Activated CD4-positive, alpha-beta T cell treated with anti-CD3 and anti-CD28 coated beads, Interleukin-2, amount 50 U/mL, for 24 hours (primary cell): ENCODE results near the gene TBL1XR1.
"Not testable (repeated sequence)": the region's sequence is repeated elsewhere in the genome, so short reads cannot be mapped to it uniquely, and the experiment has no call there.

Experiments
- DNase-seq, 2 donors: peaks; one replicate each; pipeline ENCODE4 v3.0.0-alpha.2; 2020; ENCODE audit warnings: low read depth in 1 of 2, low spot score in 1 of 2

The TBL1XR1 gene

GRCh38 chr3:177208781-177209180, 11.5 kb upstream of the TBL1XR1 start:
- no peak for DNase-seq

DNA sequence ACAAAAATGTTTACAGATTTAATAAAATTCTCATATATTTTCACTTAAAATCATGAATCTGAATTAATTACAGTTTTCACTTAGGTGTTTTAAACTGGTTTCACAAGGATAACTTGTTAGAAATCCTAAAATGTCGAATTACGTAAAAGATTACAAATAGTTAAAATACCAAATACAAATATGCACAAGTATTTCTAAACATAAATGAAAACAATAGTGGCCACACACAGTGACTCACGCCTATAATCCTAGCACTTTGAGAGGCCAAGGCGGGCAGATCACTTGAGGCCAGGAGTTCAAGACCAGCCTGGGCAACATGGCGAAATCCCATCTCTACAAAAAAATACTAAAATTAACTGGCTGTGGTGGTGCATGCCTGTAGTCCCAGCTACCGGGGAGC, 10.9 kb upstream of the TBL1XR1 start:
- DNase-seq, result no peak

DNA sequence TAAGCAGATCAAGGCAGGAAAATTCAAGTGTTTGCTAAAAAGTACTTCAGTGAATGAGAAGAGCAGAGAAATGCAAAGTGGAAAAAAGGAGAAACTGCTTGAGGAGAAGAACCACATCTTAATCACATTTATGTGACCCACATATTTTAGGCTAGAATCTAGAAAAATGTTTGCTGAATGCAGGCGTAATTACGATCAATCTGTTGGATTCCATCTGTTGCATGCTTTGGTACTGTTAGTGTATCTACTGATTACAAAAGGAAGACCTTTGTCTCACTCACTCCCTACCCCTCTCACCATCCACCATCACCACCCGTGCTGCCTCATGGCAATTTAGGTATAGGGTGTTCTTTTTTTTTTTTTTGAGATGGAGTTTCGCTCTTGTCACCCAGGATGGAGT, 9.7 kb upstream of the TBL1XR1 start:
- no peak for DNase-seq

GRCh38 chr3:177203689-177204395, 6.6 kb upstream of the TBL1XR1 start:
- DNase-seq, result no peak

GRCh38 chr3:177203016-177203415, 5.7 kb upstream of the TBL1XR1 start:
- not testable (repeated sequence) for DNase-seq

DNA sequence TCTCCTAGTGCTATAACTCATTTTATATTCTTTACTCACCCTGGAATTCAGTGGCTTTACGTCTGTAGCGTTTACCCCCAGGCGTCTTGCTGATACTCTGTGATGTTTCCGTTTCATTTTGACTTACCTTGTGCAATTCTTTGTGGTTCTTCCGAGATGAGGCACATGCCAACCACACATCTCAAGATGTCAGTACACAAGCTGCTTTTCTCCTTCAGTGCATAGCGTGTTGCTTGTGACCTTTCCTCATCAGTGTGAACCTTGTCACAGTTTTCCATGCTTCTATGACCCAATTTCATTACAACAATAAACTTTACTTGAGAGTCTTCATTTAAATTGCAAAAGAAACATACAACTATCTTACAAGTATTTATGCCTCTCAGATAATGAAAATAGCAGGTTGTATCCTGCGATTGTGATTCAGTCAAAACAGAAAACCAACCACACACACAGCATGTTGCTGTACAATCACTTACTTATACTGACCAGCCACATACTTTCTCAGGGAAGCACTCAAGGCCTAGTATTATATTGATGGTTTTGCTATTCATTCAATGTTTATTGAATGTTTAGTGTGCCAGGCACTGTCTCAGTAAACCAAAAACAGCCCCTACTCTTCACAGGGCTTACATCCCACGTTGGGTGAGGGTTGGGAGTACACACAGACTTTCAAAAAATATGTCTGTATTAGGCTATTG, 4.6 kb upstream of the TBL1XR1 start:
- DNase-seq, result peak in 1 of 2 donors; percentile 69

GRCh38 chr3:177199206-177199760, 2.0 kb upstream of the TBL1XR1 start:
- no peak for DNase-seq

- DNase-seq, result no peak
Measured at GRCh38 chr3:177197727-177198460, 612 bp upstream of the TBL1XR1 start.

DNA sequence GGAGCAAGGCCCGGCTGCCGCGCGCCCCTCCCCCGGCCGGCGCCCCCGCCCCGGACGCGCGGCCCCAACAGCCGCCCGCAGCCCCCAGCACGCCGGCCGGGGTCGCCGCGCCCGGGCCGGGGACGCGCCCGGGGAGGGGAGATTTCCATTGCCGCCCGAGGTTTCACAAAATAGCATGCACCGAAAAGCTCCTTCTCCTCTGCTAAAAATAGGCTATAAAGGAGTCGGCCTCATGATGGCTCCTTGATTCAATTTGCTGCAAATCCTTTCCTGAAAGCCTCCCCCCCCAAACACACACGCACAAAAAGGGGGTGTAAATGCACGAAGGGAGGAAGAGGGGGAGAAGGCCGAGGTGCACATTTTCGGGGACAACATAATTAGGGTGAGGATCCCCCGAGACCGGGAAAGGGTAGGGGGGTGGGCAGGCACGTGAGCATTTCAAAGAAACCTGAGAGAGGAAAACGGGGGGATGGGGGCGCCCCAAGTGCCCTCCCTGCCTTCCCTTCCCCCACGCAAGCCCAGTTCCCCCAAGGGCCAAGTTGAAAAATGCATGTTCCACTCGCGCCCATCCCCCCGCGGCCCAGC, 734 bp downstream of the TBL1XR1 start:
- DNase-seq, result peak; percentile 43 to 51

DNA sequence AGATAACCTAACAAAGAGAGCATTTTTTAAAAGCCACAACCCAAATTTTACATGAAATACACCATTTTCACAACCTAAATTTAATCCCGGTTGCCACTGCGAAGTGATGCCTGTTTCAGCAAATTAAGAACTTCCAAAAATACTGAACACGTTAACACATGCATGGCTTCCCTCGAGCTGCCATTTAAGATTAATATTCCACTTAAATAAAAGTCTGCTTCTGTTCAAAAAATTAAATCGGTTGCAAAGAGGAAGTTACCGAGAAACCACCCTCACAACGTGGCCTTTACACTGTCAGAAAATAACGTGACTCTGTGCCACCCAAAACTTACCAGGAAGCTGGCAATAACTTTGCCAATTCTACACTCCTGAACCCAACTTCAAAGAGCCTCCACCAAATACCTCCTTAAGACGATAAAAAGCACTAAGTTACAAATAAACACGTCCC, 1.2 kb downstream of the TBL1XR1 start:
- peak in 1 of 2 donors; percentile 18 for DNase-seq

- no peak for DNase-seq
Measured at GRCh38 chr3:177195242-177195991, 1.9 kb downstream of the TBL1XR1 start.

DNA sequence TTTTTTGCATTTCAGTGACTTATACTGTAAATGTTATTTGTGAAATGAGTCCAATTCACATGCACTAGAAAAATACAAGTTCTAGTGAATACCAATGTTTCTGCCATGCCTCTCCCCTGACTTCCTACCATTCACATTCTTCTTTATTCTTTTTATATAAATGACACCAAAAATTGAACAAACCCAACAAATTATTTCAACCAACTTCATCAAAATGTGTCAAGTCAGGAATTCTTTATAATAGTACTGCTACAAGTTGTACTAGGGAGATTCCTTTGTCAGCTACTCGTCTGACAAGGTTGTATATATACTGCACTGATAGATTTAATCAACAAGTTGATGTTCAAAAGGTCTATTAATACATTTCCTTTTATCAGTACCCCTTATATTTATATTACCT, 3.0 kb downstream of the TBL1XR1 start:
- no peak for DNase-seq

DNA sequence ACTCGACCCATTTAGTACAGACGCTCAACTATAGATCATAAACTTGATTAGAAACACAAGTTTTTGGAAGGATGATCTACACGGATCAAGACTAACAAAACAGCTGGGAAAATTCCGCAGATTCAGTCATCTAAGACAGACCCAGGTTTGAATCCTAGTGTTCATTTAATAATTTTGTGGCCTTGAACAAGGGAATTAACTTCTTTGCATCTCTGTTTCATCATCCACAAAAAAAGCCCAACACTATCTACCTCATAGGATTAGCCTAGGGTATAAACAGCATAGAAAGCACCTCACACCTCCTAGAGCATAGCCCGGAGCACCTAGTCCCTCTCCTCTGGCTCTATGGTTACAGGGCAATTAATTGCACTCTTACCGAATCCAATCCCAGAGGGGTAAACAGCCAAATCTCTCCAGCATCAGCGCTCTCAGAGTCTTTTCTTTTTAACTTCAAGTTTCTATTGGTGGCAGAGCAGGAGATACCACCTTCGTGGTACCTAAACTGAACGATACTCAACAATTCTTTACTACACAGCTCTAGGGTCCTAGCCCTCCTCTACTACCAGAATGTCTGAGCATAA, 3.5 kb downstream of the TBL1XR1 start:
- no peak for DNase-seq

DNA sequence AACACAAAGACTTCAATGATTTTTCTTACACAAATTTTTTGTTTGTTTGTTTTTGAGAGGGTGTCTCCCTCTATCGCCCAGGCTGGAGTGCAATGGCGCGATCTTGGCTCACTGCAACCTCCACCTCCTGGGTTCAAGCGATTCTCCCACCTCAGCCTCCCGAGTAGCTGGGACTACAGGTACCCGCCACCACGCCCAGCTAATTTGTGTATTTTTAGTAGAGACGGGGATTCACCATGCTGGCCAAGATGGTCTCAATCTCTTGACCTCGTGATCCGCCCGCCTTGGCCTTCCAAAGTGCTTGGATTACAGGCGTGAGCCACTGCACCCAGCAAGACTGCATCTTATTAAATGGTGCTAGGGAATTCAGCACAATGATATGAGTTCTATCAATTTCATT, 4.0 kb downstream of the TBL1XR1 start:
- not testable (repeated sequence) for DNase-seq

GRCh38 chr3:177190756-177191681, 6.3 kb downstream of the TBL1XR1 start:
- DNase-seq, result no peak

GRCh38 chr3:177190184-177190583, 7.1 kb downstream of the TBL1XR1 start:
- DNase-seq, result not testable (repeated sequence)

GRCh38 chr3:177188325-177188724, 9.0 kb downstream of the TBL1XR1 start:
- DNase-seq, result not testable (repeated sequence)

DNA sequence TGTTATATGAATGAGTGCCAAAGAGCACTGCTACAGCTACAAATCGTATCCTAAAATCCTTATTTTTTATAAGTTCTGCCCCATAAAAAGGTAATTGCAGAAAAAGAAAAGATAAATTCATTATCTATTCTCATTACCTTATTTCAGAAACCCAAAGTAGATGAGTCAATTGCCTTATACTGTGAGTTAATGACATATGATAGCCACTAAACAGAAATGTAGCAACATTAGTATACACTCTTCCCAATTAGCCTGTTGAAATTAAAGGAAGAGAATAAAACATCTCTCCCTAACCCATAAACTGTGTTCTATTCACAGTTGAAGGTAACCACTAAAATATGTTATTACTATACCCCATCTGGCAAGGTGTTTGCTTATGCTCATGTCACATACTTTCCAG, 11.0 kb downstream of the TBL1XR1 start:
- DNase-seq, result no peak

GRCh38 chr3:177185035-177185574, 12.2 kb downstream of the TBL1XR1 start:
- no peak for DNase-seq
